DND-41 (cell line): ENCODE results near the gene TSSK6.

Experiments used
- ATAC-seq: fragments of 200-7000 bp; cut with Tn5 transposase; 3 replicates; pipeline ENCODE4 v1.9.1; 2021; ENCODE audit warnings: low read depth; ENCODE audit not compliant: insufficient read depth
- DNase-seq: peaks from one replicate; pipeline ENCODE4 v3.0.0-alpha.2; 2020
- H2AFZ ChIP-seq: 2 replicates; pipeline ENCODE4 v1.6.0; 2012; ENCODE audit warnings: low read depth, low read length
- H3K27ac ChIP-seq: 2 replicates; pipeline ENCODE4 v1.5.1; 2012; ENCODE audit warnings: low read length, inconsistent platforms
- H3K27me3 ChIP-seq: fragments of 200-600 bp; sonication (generic); 2 replicates; pipeline ENCODE4 v1.6.0; 2012; ENCODE audit warnings: low read length, mild to moderate bottlenecking, inconsistent platforms; ENCODE audit not compliant: insufficient read depth, poor library complexity
- H3K36me3 ChIP-seq: 2 replicates; pipeline ENCODE4 v1.5.1; 2012; ENCODE audit warnings: low read length, inconsistent platforms; ENCODE audit not compliant: insufficient read depth
- H3K4me1 ChIP-seq: 2 replicates; pipeline ENCODE4 v1.5.1; 2012; ENCODE audit warnings: mild to moderate bottlenecking, low read length; ENCODE audit not compliant: insufficient read depth
- H3K4me2 ChIP-seq: 2 replicates; pipeline ENCODE4 v1.6.0; 2012; ENCODE audit warnings: mild to moderate bottlenecking, moderate library complexity, low read length, inconsistent platforms; ENCODE audit not compliant: insufficient read depth
- H3K4me3 ChIP-seq, 2 experiments: fragments of 200-600 bp in 1 of 2; shearing (Covaris generic) in 1 of 2; 2 replicates each; pipeline ENCODE4 v1.5.1; 2012 to 2016; ENCODE audit warnings: inconsistent platforms in 2 of 2, low read length in 2 of 2, mild to moderate bottlenecking in 2 of 2, low read depth in 1 of 2, moderate library complexity in 1 of 2
- H3K79me2 ChIP-seq: 2 replicates; pipeline ENCODE4 v1.6.0; 2012; ENCODE audit warnings: low read length, inconsistent platforms; ENCODE audit not compliant: insufficient read depth
- H3K9ac ChIP-seq: 2 replicates; pipeline ENCODE4 v1.6.0; 2012; ENCODE audit warnings: low read depth, mild to moderate bottlenecking, inconsistent platforms, low read length, moderate library complexity
- H3K9me3 ChIP-seq: 2 replicates; pipeline ENCODE4 v1.5.1; 2012; ENCODE audit warnings: low read length, moderate library complexity, mild to moderate bottlenecking, inconsistent platforms; ENCODE audit not compliant: insufficient read depth, severe bottlenecking
- H4K20me1 ChIP-seq: 2 replicates; pipeline ENCODE4 v1.6.0; 2012; ENCODE audit warnings: low read length; ENCODE audit not compliant: insufficient read depth
- CTCF ChIP-seq: IDR thresholded peaks from 2 replicates; pipeline ENCODE4 v1.5.1; 2012; ENCODE audit warnings: borderline replicate concordance, low read length, moderate library complexity, mild to moderate bottlenecking; ENCODE audit not compliant: poor library complexity, severe bottlenecking; ENCODE audit errors: extremely low read depth
- EZH2 ChIP-seq: IDR thresholded peaks from 3 replicates; pipeline ENCODE4 v1.6.1; 2012; ENCODE audit warnings: borderline replicate concordance, low read depth, mild to moderate bottlenecking, moderate library complexity, low read length, inconsistent platforms; ENCODE audit not compliant: severe bottlenecking

Gene TSSK6

DNA sequence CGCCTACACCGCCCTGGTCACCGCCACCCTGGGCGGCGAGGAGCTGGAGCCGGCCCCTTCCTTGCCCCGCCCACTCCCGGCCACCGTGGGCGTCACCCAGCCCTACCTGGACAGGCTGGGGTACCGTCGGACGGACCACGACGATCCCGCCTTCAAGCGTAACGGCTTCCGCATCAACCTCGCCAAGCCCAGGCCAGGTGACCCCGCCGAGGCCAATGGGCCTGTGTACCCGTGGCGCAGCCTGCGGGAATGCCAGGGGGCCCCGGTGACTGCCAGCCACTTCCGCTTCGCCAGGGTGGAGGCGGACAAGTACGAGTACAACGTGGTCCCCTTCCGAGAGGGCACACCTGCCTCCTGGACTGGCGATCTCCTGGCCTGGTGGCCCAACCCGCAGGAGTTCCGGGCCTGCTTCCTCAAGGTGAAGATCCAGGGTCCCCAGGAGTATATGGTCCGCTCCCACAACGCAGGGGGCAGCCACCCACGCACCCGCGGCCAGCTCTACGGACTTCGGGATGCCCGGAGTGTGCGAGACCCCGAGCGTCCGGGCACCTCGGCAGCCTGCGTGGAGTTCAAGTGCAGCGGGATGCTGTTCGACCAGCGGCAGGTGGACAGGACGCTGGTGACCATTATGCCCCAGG, 29.7 kb upstream of the TSSK6 start:
- ATAC-seq (no peak), DNase-seq (no peak)
- H3K9ac ChIP-seq, result no peak overlapping the region

GRCh38 chr19:19544257-19544953, 29.1 kb upstream of the TSSK6 start:
- no peaks in the 10 kb centered on the region for H3K36me3 ChIP-seq

More for the DNA sequence above, 29.7 kb upstream of the TSSK6 start:
- Histone ChIP-seq H3K4me2 (no peak overlapping the region), H3K36me3 (no peaks in the 10 kb centered on the region), H3K4me1 (no peaks in the 10 kb centered on the region), H3K27me3 (no peaks in the 10 kb centered on the region), H3K79me2 (no peaks in the 10 kb centered on the region), H3K27ac (no peak overlapping the region), H4K20me1 (no peaks in the 10 kb centered on the region), H2AFZ (no peak overlapping the region), H3K9me3 (no peaks in the 10 kb centered on the region), H3K4me3 (no peak overlapping the region)
- no peak for TF ChIP-seq EZH2
- TF ChIP-seq CTCF, result no peak

DNA sequence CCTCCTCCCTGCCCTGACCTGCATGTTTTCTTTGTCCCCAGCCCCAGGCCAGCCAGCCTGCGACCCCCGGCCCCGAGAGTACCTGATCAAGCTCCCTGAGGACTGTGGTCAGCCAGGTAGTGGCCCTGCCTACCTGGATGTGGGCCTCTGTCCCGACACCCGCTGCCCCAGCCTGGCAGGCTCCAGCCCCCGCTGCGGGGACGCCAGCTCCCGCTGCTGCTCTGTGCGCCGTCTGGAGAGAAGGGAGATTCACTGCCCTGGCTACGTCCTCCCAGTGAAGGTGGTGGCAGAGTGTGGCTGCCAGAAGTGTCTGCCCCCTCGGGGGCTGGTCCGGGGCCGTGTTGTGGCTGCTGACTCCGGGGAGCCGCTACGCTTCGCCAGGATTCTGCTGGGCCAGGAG, 28.3 kb upstream of the TSSK6 start:
- Histone ChIP-seq H3K27ac (no peak overlapping the region), H3K9me3 (no peaks in the 10 kb centered on the region), H3K4me3 (no peak overlapping the region), H3K27me3 (no peaks in the 10 kb centered on the region), H3K79me2 (no peaks in the 10 kb centered on the region), H3K36me3 (no peaks in the 10 kb centered on the region), H3K4me1 (no peaks in the 10 kb centered on the region), H3K4me2 (no peak overlapping the region), H4K20me1 (no peaks in the 10 kb centered on the region), H3K9ac (no peak overlapping the region), H2AFZ (no peak overlapping the region)
- TF ChIP-seq CTCF, result no peak
- ATAC-seq (no peak), DNase-seq (no peak)

More at GRCh38 chr19:19544257-19544953, 29.1 kb upstream of the TSSK6 start:
- no peaks in the 10 kb centered on the region for H3K27me3 ChIP-seq
- no peak overlapping the region for H3K4me2 ChIP-seq
- TF ChIP-seq CTCF, result no peak
- TF ChIP-seq EZH2, result no peak
- H3K9me3 ChIP-seq, result no peaks in the 10 kb centered on the region
- H4K20me1 ChIP-seq, result no peaks in the 10 kb centered on the region
- no peak overlapping the region for H3K27ac ChIP-seq
- no peak overlapping the region for H3K9ac ChIP-seq
- no peak for DNase-seq
- H3K4me1 ChIP-seq, result no peaks in the 10 kb centered on the region
- ATAC-seq, result no peak
- no peak overlapping the region for H3K4me3 ChIP-seq
- no peaks in the 10 kb centered on the region for H3K79me2 ChIP-seq
- H2AFZ ChIP-seq, result no peak overlapping the region
